KMS-11 (cell line): ENCODE results near the gene RNF150.
A peak's percentile ranks its signal among the peaks of the same experiment; 100 is the strongest.

Experiments used
- H2AFZ ChIP-seq: fragments of 200-600 bp; sonication (generic); 2 replicates; pipeline ENCODE4 v1.6.1; 2016; ENCODE audit warnings: antibody characterized with exemption, mixed run types, low read depth
- H3K27ac ChIP-seq: fragments of 200-600 bp; sonication (generic); 2 replicates; pipeline ENCODE4 v1.6.1; 2016; ENCODE audit warnings: mild to moderate bottlenecking, mixed run types
- H3K27me3 ChIP-seq: fragments of 200-600 bp; sonication (generic); 2 replicates; pipeline ENCODE4 v1.6.1; 2017; ENCODE audit warnings: mild to moderate bottlenecking, low read depth, mixed run types, moderate library complexity; ENCODE audit not compliant: insufficient read depth
- H3K36me3 ChIP-seq: fragments of 200-600 bp; sonication (generic); 2 replicates; pipeline ENCODE4 v1.6.1; 2017; ENCODE audit warnings: mild to moderate bottlenecking, mixed run types; ENCODE audit not compliant: insufficient read depth
- H3K4me1 ChIP-seq: fragments of 200-600 bp; sonication (generic); 2 replicates; pipeline ENCODE4 v1.6.1; 2016; ENCODE audit warnings: mild to moderate bottlenecking, low read depth, mixed run types; ENCODE audit not compliant: poor library complexity, severe bottlenecking
- H3K4me2 ChIP-seq: fragments of 200-600 bp; sonication (generic); 2 replicates; pipeline ENCODE4 v1.7.0; 2016; ENCODE audit warnings: mild to moderate bottlenecking, mixed run types
- H3K4me3 ChIP-seq: fragments of 200-600 bp; sonication (generic); IDR thresholded peaks from 2 replicates; pipeline ENCODE4 v1.6.1; 2017; ENCODE audit warnings: low read depth, low read length, mixed read lengths; ENCODE audit not compliant: insufficient read depth
- H3K79me2 ChIP-seq: fragments of 200-600 bp; sonication (generic); 2 replicates; pipeline ENCODE4 v1.6.1; 2016; ENCODE audit warnings: low read depth, mixed run types; ENCODE audit not compliant: insufficient read depth
- H3K9ac ChIP-seq: fragments of 200-600 bp; sonication (generic); 2 replicates; pipeline ENCODE4 v1.6.1; 2016; ENCODE audit warnings: mild to moderate bottlenecking, mixed run types
- H4K20me1 ChIP-seq: fragments of 200-600 bp; sonication (generic); 2 replicates; pipeline ENCODE4 v1.6.1; 2016; ENCODE audit warnings: mild to moderate bottlenecking, mixed run types; ENCODE audit not compliant: insufficient read depth
- TF ChIP-seq, protein P1 (sequence below): fragments of 200-600 bp; sonication (generic); conservative IDR thresholded peaks from 2 replicates; pipeline ENCODE4 v1.6.1; 2017; ENCODE audit warnings: low read depth, mild to moderate bottlenecking, antibody characterized with exemption, low read length, moderate library complexity, mixed read lengths

The RNF150 gene

DNA sequence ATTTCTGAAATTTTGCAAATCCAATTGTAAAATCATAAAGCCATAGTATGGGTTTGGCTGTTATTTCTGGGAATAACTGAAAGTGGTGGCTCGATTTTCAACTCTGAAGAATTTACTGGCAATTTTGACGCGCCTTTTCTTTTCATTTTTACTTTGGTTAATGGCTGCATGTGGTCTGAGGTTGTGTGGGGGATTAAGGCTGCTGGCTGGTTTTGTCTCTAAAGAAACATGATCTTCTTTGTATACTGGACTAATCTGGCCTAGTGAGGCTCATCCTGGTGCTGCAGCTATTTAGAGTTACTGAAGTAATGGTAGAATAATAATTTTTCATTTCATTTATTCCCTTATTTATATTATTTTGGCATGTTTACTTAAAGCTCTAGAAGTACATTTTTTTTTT, 164.0 kb downstream of the RNF150 start:
- H3K4me2 ChIP-seq = peak overlapping the region; percentile 14; the same call in 1 of the 2 replicates
- no peaks in the 10 kb centered on the region for H3K79me2 ChIP-seq
- H3K27ac ChIP-seq = no peak overlapping the region
- TF ChIP-seq, protein P1, sequence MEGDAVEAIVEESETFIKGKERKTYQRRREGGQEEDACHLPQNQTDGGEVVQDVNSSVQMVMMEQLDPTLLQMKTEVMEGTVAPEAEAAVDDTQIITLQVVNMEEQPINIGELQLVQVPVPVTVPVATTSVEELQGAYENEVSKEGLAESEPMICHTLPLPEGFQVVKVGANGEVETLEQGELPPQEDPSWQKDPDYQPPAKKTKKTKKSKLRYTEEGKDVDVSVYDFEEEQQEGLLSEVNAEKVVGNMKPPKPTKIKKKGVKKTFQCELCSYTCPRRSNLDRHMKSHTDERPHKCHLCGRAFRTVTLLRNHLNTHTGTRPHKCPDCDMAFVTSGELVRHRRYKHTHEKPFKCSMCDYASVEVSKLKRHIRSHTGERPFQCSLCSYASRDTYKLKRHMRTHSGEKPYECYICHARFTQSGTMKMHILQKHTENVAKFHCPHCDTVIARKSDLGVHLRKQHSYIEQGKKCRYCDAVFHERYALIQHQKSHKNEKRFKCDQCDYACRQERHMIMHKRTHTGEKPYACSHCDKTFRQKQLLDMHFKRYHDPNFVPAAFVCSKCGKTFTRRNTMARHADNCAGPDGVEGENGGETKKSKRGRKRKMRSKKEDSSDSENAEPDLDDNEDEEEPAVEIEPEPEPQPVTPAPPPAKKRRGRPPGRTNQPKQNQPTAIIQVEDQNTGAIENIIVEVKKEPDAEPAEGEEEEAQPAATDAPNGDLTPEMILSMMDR = no peak
- H3K4me3 ChIP-seq = no peak overlapping the region
- peaks cover 10% of the 10 kb centered on the region for H3K4me1 ChIP-seq
- no peaks in the 10 kb centered on the region for H3K36me3 ChIP-seq
- H2AFZ ChIP-seq = peak overlapping the region; percentile 7; the same call in 1 of the 2 replicates
- H3K27me3 ChIP-seq = no peaks in the 10 kb centered on the region
- H4K20me1 ChIP-seq = no peaks in the 10 kb centered on the region
- no peak overlapping the region for H3K9ac ChIP-seq

DNA sequence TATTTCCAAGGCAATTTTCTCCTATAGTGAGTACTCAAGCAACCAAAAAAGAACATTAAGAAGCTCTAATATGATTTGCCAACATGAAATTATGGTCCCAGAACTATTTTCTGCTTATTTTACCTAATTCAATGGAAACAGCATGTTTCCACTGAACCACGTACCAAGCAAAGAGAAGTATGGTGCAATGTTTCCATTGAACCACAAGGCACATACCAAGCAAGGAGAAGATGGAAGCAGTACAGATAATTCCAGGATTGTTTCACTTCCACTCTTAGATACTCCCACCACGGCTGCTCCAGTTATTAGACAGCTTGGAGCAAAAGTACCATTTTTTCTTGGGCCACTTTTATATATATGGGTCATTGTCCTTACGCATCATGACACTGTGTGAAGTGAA, 164.9 kb downstream of the RNF150 start:
- Histone ChIP-seq H4K20me1 (no peaks in the 10 kb centered on the region), H3K4me3 (no peak overlapping the region), H3K27ac (no peak overlapping the region), H3K4me2 (no peak overlapping the region), H3K4me1 (peaks cover 10% of the 10 kb centered on the region), H3K27me3 (no peaks in the 10 kb centered on the region), H3K79me2 (no peaks in the 10 kb centered on the region), H2AFZ (no peak overlapping the region), H3K36me3 (no peaks in the 10 kb centered on the region), H3K9ac (no peak overlapping the region)
- TF ChIP-seq, protein P1 = no peak

DNA sequence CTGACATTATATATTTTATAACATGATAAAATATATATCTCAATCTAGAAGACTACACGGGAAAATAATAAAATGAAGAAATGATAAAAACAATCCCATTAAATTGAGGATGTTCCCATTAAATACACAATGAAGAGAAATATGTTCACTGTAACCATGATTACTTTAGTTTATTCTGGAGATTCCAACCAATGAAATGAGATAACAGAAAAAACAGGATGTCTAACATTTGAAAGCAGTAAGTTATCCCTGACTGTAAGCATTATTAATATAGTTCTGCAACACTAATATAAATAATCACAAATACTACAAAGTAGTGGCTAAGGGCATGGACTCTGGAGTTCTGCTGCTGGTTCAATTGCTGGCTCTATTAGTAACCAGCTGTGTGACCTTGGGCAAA, 169.4 kb downstream of the RNF150 start:
- H3K27ac ChIP-seq = no peak overlapping the region
- TF ChIP-seq, protein P1 = no peak

DNA sequence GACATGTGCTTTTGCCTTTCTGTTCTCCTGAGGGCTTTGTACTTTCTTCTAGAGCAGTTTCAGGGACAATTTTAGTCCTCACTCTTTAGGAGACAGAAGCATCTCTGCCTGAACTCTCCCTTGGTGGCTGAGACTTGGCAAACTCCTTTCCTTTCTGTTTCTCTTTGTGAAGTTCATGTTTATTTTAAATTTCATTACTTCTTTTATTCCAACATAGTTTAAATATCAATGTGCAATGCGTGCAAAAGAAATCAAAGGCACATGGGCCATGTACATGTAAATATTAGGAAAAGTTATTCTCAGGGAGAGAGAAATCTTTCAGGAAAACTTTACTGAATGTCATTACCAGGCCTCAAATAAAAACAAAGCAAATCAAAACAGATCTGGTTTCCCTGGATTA, 177.6 kb downstream of the RNF150 start:
- H3K79me2 ChIP-seq = no peaks in the 10 kb centered on the region
- H3K4me2 ChIP-seq = no peak overlapping the region
- H3K4me1 ChIP-seq = no peaks in the 10 kb centered on the region
- H3K27me3 ChIP-seq = no peaks in the 10 kb centered on the region
- no peak overlapping the region for H3K9ac ChIP-seq
- H2AFZ ChIP-seq = no peak overlapping the region
- no peak overlapping the region for H3K4me3 ChIP-seq
- H3K36me3 ChIP-seq = no peaks in the 10 kb centered on the region
- H4K20me1 ChIP-seq = no peaks in the 10 kb centered on the region
- TF ChIP-seq, protein P1 = no peak
- no peak overlapping the region for H3K27ac ChIP-seq

More for the DNA sequence above, 169.4 kb downstream of the RNF150 start:
- Histone ChIP-seq H3K4me3 (no peak overlapping the region), H2AFZ (no peak overlapping the region), H4K20me1 (no peaks in the 10 kb centered on the region), H3K4me1 (peaks cover 2% of the 10 kb centered on the region), H3K9ac (no peak overlapping the region), H3K36me3 (no peaks in the 10 kb centered on the region), H3K79me2 (no peaks in the 10 kb centered on the region), H3K27me3 (no peaks in the 10 kb centered on the region), H3K4me2 (no peak overlapping the region)
